Measurements from ENCODE around the gene SORCS2. TPM values are rescaled to one million over a fixed set of nuclear protein-coding genes. Genes with fewer than 3 reads are reported as not detected.

The SORCS2 gene
- total RNA-seq, 1 experiment from 2014 or later, result not detected

DNA sequence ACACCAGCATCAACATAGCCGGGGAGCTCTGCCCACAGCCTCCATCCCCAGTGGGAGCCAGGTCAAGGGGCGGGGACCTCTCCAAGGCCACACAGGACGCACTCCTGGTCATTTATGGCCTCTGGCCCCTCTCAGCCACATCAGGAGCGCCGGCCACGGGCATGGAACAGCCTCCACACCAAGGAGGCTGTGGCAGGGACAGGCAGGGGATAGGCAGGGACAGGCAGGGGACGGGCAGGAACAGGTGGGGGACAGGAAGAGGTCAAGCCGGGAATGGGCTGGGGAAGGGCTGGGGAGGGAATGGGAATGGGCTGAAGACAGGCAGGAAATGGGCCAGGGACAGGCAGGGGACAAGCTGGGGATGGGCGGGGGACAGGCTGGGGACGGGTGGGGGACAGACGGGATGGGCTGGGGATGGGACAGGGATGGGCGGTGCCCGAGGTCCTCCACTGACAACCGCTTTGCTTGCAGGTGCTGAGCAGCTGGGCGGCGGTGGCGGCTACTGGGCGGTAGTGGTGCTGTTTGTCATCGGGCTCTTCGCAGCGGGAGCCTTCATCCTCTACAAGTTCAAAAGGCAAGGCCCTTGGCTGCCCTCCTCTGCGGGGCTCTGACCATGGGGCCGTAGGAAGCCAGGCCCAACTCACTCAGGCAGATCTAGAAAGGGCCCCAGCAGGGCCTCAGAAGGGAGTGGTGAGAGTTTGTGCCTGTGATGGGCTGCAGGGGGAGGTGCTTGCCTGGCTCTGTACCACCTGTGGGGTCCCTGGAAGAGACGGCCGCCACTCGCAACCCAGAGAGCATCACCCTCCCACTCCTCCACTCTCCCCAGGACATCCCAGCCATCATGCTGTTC is 541.7 kb downstream of the SORCS2 start:
- H3K27me3 Mint-ChIP-seq (ENCODE audit: insufficient read depth, unreplicated experiment), result peaks cover 31% of the 10 kb centered on the region
- intact Hi-C loops (cut with micrococcal nuclease), result no loop called here
- CTCF ChIA-PET, result interaction anchor here (0.6 to 1.5 kb wide), 2 partner anchors 14 to 284 kb away, joined by 3 to 4 read pairs; no protein-coding TSS in a partner anchor
- TF ChIP-seq, protein P1, sequence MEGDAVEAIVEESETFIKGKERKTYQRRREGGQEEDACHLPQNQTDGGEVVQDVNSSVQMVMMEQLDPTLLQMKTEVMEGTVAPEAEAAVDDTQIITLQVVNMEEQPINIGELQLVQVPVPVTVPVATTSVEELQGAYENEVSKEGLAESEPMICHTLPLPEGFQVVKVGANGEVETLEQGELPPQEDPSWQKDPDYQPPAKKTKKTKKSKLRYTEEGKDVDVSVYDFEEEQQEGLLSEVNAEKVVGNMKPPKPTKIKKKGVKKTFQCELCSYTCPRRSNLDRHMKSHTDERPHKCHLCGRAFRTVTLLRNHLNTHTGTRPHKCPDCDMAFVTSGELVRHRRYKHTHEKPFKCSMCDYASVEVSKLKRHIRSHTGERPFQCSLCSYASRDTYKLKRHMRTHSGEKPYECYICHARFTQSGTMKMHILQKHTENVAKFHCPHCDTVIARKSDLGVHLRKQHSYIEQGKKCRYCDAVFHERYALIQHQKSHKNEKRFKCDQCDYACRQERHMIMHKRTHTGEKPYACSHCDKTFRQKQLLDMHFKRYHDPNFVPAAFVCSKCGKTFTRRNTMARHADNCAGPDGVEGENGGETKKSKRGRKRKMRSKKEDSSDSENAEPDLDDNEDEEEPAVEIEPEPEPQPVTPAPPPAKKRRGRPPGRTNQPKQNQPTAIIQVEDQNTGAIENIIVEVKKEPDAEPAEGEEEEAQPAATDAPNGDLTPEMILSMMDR (IDR thresholded peaks at IDR 0.05; ENCODE audit: unreplicated experiment), result no peak
- H3K4me1 Mint-ChIP-seq (ENCODE audit: insufficient read depth, unreplicated experiment), result no peaks in the 10 kb centered on the region
- H3K9me3 Mint-ChIP-seq (ENCODE audit: unreplicated experiment), result no peaks in the 10 kb centered on the region
- POLR2A ChIA-PET, result interaction anchor here (0.5 kb wide), 1 partner anchor 256 kb away, joined by 3 read pairs; no protein-coding TSS in a partner anchor
- no peak overlapping the region for H3K27ac Mint-ChIP-seq (ENCODE audit: low read depth, unreplicated experiment)
- H3K4me3 Mint-ChIP-seq (ENCODE audit: unreplicated experiment), result no peak overlapping the region
- BruUV-seq (replicated peaks), result no TSS peak
- no peak for DNase-seq (ENCODE audit: unreplicated experiment)
- no peaks in the 10 kb centered on the region for H3K36me3 Mint-ChIP-seq (ENCODE audit: insufficient read depth, unreplicated experiment)

DNA sequence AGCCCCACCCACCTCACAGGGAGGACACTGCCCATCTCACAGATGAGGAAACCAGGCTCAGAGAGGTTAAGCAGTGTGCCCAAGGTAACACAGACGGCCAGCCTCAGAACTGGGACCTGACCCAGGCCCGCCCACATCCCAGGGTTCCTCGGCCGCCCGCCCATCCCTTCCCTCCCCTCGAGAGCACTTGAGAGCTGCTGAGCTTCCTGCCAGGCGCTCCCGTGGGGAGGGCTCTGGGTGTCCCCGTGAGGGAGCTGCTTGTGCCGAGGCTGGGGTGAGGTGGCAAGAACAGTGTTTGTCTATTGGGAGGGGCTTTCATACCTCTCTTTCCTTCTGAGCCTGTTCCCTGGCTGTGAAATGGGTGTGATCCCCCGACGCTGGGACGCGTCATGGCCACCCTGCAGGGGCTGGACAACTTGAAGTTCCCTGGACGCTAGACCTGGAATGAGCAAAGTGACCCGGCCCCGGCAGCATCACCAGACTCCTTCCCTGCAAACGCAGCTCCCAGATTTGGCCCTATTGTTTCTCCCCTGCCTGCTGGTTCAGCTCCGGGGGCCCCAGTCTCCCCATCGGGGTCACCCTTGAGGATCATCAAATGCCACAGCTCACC is 542.4 kb downstream of the SORCS2 start:
- Mint-ChIP-seq H3K9me3 (ENCODE audit: unreplicated experiment) (no peaks in the 10 kb centered on the region), H3K4me3 (ENCODE audit: unreplicated experiment) (no peak overlapping the region), H3K27me3 (ENCODE audit: insufficient read depth, unreplicated experiment) (peaks cover 31% of the 10 kb centered on the region), H3K36me3 (ENCODE audit: insufficient read depth, unreplicated experiment) (no peaks in the 10 kb centered on the region), H3K27ac (ENCODE audit: low read depth, unreplicated experiment) (no peak overlapping the region), H3K4me1 (ENCODE audit: insufficient read depth, unreplicated experiment) (no peaks in the 10 kb centered on the region)
- no TSS peak for BruUV-seq (replicated peaks)
- DNase-seq (ENCODE audit: unreplicated experiment), result no peak
- intact Hi-C loops (cut with micrococcal nuclease), result no loop called here
- TF ChIP-seq, protein P1 (IDR thresholded peaks at IDR 0.05; ENCODE audit: unreplicated experiment), result no peak
- CTCF ChIA-PET, result interaction anchor here (0.6 to 1.5 kb wide), 3 partner anchors 15 to 411 kb away, joined by 3 to 9 read pairs (median 4); no protein-coding TSS in a partner anchor
- POLR2A ChIA-PET, result no interaction called here

GRCh38 chr4:7735395-7735794 is 543.1 kb downstream of the SORCS2 start:
- POLR2A ChIA-PET, result no interaction called here
- Mint-ChIP-seq H3K27me3 (ENCODE audit: insufficient read depth, unreplicated experiment) (peaks cover 27% of the 10 kb centered on the region), H3K27ac (ENCODE audit: low read depth, unreplicated experiment) (no peak overlapping the region), H3K36me3 (ENCODE audit: insufficient read depth, unreplicated experiment) (no peaks in the 10 kb centered on the region), H3K4me3 (ENCODE audit: unreplicated experiment) (no peak overlapping the region), H3K4me1 (ENCODE audit: insufficient read depth, unreplicated experiment) (no peaks in the 10 kb centered on the region), H3K9me3 (ENCODE audit: unreplicated experiment) (no peaks in the 10 kb centered on the region)
- intact Hi-C loops (cut with micrococcal nuclease), result no loop called here
- no TSS peak for BruUV-seq (replicated peaks)
- DNase-seq (ENCODE audit: unreplicated experiment), result no peak
- TF ChIP-seq, protein P1 (IDR thresholded peaks at IDR 0.05; ENCODE audit: unreplicated experiment), result no peak
- CTCF ChIA-PET, result interaction anchor here (0.6 to 1.5 kb wide), 3 partner anchors 16 to 578 kb away, joined by 3 to 9 read pairs (median 4); no protein-coding TSS in a partner anchor

DNA sequence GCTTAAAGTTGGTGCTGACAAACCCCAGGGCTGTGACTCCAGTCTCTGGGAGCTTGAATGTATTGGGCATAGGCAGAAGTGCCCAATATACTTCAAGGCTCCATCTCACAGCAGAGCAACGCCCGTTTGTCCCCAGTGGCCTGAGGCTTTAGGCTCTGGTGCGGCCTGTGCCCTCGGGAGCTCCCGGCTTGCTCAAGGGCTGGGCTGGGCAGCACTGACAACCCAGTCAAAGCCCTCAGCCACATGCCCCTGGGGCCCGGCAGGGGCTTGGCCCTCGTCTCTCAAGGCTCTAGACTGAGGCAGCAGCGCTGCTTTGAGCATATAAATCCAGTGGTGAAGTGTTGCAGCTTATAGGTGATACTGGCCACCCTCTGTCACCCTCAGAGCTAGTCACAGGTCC is 543.6 kb downstream of the SORCS2 start:
- no peaks in the 10 kb centered on the region for H3K36me3 Mint-ChIP-seq (ENCODE audit: insufficient read depth, unreplicated experiment)
- peaks cover 21% of the 10 kb centered on the region for H3K27me3 Mint-ChIP-seq (ENCODE audit: insufficient read depth, unreplicated experiment)
- BruUV-seq (replicated peaks), result no TSS peak
- H3K27ac Mint-ChIP-seq (ENCODE audit: low read depth, unreplicated experiment), result no peak overlapping the region
- H3K4me1 Mint-ChIP-seq (ENCODE audit: insufficient read depth, unreplicated experiment), result no peaks in the 10 kb centered on the region
- TF ChIP-seq, protein P1 (IDR thresholded peaks at IDR 0.05; ENCODE audit: unreplicated experiment), result no peak
- intact Hi-C loops (cut with micrococcal nuclease), result no loop called here
- no peaks in the 10 kb centered on the region for H3K9me3 Mint-ChIP-seq (ENCODE audit: unreplicated experiment)
- POLR2A ChIA-PET, result no interaction called here
- no peak for DNase-seq (ENCODE audit: unreplicated experiment)
- no peak overlapping the region for H3K4me3 Mint-ChIP-seq (ENCODE audit: unreplicated experiment)
- CTCF ChIA-PET, result interaction anchor here (0.6 to 1.5 kb wide), 2 partner anchors 16 to 579 kb away, joined by 3 to 9 read pairs; no protein-coding TSS in a partner anchor

Data from MCF 10A (cell line).